Neural crest cell (in vitro differentiated cells): ENCODE data around the gene HDAC4. TPM values are rescaled to one million over a fixed set of nuclear protein-coding genes. Genes with fewer than 3 reads are reported as not detected.
A peak's percentile ranks its signal among the peaks of the same experiment; 100 is the strongest.

ENCODE experiments used
- DNase-seq: peaks from one replicate; pipeline ENCODE4 v3.0.0; 2021; ENCODE audit warnings: low read depth, mixed read lengths, low spot score
- H3K27ac Mint-ChIP-seq: one replicate; pipeline ENCODE4 v1.8.0; 2021; ENCODE audit warnings: mild to moderate bottlenecking, mixed read lengths; ENCODE audit not compliant: unreplicated experiment
- H3K27me3 Mint-ChIP-seq: 2 replicates; pipeline ENCODE4 v1.8.0; 2021; ENCODE audit warnings: low read depth, mild to moderate bottlenecking, mixed read lengths
- H3K36me3 Mint-ChIP-seq: 2 replicates; pipeline ENCODE4 v1.8.0; 2021; ENCODE audit warnings: low read depth, mild to moderate bottlenecking, mixed read lengths
- H3K4me1 Mint-ChIP-seq: 2 replicates; pipeline ENCODE4 v1.8.0; 2021; ENCODE audit warnings: mixed read lengths
- H3K4me3 Mint-ChIP-seq: one replicate; pipeline ENCODE4 v1.8.0; 2021; ENCODE audit warnings: mild to moderate bottlenecking, mixed read lengths
- H3K9me3 Mint-ChIP-seq: 2 replicates; pipeline ENCODE4 v1.8.0; 2021; ENCODE audit warnings: mixed read lengths
- CTCF ChIP-seq: fragments of 200-600 bp; sonication (generic); conservative IDR thresholded peaks from 2 replicates; pipeline ENCODE4 v1.5.0; 2021; ENCODE audit warnings: antibody characterized with exemption, mild to moderate bottlenecking
- total RNA-seq: library from RNA; stranded (reverse); gene quantifications from 2 replicates; pipeline ENCODE4 v1.2.1, GENCODE V29; 2021

HDAC4 gene
- total RNA-seq, 1 donor from 2014 or later: 52.1 TPM

GRCh38 chr2:239326831-239327535, 73.8 kb downstream of the HDAC4 start:
- no peak for TF ChIP-seq CTCF
- H3K4me3 Mint-ChIP-seq: no peak overlapping the region
- no peak overlapping the region for H3K27ac Mint-ChIP-seq
- H3K4me1 Mint-ChIP-seq: peaks cover 68% of the 10 kb centered on the region
- H3K36me3 Mint-ChIP-seq: peaks cover 18% of the 10 kb centered on the region
- H3K27me3 Mint-ChIP-seq: no peaks in the 10 kb centered on the region
- no peaks in the 10 kb centered on the region for H3K9me3 Mint-ChIP-seq
- no peak for DNase-seq

- H3K9me3 Mint-ChIP-seq: peaks cover 2% of the 10 kb centered on the region
- no peaks in the 10 kb centered on the region for H3K27me3 Mint-ChIP-seq
- peaks cover 21% of the 10 kb centered on the region for H3K36me3 Mint-ChIP-seq
- TF ChIP-seq CTCF: no peak
- H3K4me1 Mint-ChIP-seq: peaks cover 70% of the 10 kb centered on the region
- no peak overlapping the region for H3K4me3 Mint-ChIP-seq
- H3K27ac Mint-ChIP-seq: peak overlapping the region; percentile 85
- DNase-seq: no peak
Measured at GRCh38 chr2:239324456-239324855, 76.4 kb downstream of the HDAC4 start.

GRCh38 chr2:239323447-239323846, 77.4 kb downstream of the HDAC4 start:
- no peak for TF ChIP-seq CTCF
- Mint-ChIP-seq H3K27me3 (no peaks in the 10 kb centered on the region), H3K4me3 (no peak overlapping the region), H3K36me3 (peaks cover 21% of the 10 kb centered on the region), H3K4me1 (peaks cover 70% of the 10 kb centered on the region), H3K27ac (no peak overlapping the region), H3K9me3 (peaks cover 2% of the 10 kb centered on the region)
- no peak for DNase-seq

GRCh38 chr2:239322416-239323086, 78.3 kb downstream of the HDAC4 start:
- DNase-seq: no peak
- H3K27me3 Mint-ChIP-seq: no peaks in the 10 kb centered on the region
- peaks cover 21% of the 10 kb centered on the region for H3K36me3 Mint-ChIP-seq
- H3K27ac Mint-ChIP-seq: no peak overlapping the region
- H3K9me3 Mint-ChIP-seq: peaks cover 2% of the 10 kb centered on the region
- peaks cover 70% of the 10 kb centered on the region for H3K4me1 Mint-ChIP-seq
- TF ChIP-seq CTCF: no peak
- no peak overlapping the region for H3K4me3 Mint-ChIP-seq

- Mint-ChIP-seq H3K9me3 (peaks cover 2% of the 10 kb centered on the region), H3K4me1 (peaks cover 73% of the 10 kb centered on the region), H3K27ac (no peak overlapping the region), H3K36me3 (peaks cover 21% of the 10 kb centered on the region), H3K27me3 (no peaks in the 10 kb centered on the region), H3K4me3 (peak overlapping the region; percentile 31)
- DNase-seq: no peak
- TF ChIP-seq CTCF: no peak
Measured at GRCh38 chr2:239321596-239322415, 79.0 kb downstream of the HDAC4 start.
